ENCODE measurements around the gene LRP1B. TPM values are rescaled to one million over a fixed set of nuclear protein-coding genes. Genes with fewer than 3 reads are reported as not detected.

LRP1B gene
- total RNA-seq, 2 donors from 2014 or later = 0.91 to 1.2 TPM

DNA sequence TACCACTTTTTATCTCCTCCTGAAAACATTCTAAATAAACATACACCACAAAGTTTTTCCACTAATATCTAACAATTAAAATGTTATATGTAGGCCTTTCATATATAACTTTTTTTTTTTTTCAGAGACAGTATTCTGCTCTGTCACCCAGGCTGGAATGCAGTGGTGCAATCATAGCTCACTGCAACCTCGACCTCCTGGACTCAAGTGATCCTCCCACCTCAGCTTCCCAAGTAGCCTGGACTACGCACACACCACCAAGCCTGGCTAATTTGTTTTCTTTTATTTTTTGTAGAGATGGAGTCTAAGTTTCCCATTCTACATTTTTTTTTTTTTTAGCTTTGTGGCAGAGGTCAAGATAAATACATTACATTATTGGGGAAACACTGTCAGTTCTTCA lies 1738.0 kb downstream of the LRP1B start:
- Histone ChIP-seq H3K36me3 (no peaks in the 10 kb centered on the region), H3K4me1 (replicated peaks) (no peaks in the 10 kb centered on the region), H3K27ac (no peak overlapping the region), H3K27me3 (replicated peaks; ENCODE audit: insufficient read depth) (no peaks in the 10 kb centered on the region), H3K4me3 (no peak overlapping the region), H3K9me3 (no peaks in the 10 kb centered on the region)
- intact Hi-C loops (cut with DNase I) = no loop called here
- no peak for DNase-seq (ENCODE audit: low spot score)
- TF ChIP-seq POLR2AphosphoS5 (IDR thresholded peaks at IDR 0.05) (no peak), POLR2A (IDR thresholded peaks at IDR 0.05) (no peak)
- TF ChIP-seq, protein P1, sequence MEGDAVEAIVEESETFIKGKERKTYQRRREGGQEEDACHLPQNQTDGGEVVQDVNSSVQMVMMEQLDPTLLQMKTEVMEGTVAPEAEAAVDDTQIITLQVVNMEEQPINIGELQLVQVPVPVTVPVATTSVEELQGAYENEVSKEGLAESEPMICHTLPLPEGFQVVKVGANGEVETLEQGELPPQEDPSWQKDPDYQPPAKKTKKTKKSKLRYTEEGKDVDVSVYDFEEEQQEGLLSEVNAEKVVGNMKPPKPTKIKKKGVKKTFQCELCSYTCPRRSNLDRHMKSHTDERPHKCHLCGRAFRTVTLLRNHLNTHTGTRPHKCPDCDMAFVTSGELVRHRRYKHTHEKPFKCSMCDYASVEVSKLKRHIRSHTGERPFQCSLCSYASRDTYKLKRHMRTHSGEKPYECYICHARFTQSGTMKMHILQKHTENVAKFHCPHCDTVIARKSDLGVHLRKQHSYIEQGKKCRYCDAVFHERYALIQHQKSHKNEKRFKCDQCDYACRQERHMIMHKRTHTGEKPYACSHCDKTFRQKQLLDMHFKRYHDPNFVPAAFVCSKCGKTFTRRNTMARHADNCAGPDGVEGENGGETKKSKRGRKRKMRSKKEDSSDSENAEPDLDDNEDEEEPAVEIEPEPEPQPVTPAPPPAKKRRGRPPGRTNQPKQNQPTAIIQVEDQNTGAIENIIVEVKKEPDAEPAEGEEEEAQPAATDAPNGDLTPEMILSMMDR (IDR thresholded peaks at IDR 0.05) = no peak
- WGBS = 75% methylated on average over 2 of the region's 2 CpGs

DNA sequence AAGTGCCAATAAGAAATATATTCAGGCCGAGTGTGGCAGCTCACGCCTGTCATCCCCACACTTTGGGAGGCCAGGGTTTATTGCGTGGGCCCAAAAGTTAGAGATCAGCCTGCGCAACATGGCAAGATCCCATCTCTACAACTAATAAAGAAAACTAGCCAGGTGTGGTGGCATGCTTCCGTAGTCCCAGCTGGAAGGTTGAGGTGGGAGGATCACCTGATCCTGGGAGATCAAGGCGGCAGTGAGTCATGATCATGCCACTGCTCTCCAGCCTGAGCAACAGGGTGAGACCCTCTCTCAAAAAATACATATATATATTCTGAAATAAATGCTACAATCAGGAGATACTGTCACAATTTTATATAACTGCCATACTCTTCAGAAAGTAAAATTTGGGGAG lies 1745.9 kb downstream of the LRP1B start:
- intact Hi-C loops (cut with DNase I) = no loop called here
- TF ChIP-seq, protein P1 (IDR thresholded peaks at IDR 0.05) = no peak
- Histone ChIP-seq H3K27me3 (replicated peaks; ENCODE audit: insufficient read depth) (no peaks in the 10 kb centered on the region), H3K36me3 (no peaks in the 10 kb centered on the region), H3K4me3 (no peak overlapping the region), H3K9me3 (no peaks in the 10 kb centered on the region), H3K27ac (no peak overlapping the region), H3K4me1 (replicated peaks) (no peaks in the 10 kb centered on the region)
- WGBS = 92% methylated on average over 6 of the region's 6 CpGs
- DNase-seq (ENCODE audit: low spot score) = no peak

DNA sequence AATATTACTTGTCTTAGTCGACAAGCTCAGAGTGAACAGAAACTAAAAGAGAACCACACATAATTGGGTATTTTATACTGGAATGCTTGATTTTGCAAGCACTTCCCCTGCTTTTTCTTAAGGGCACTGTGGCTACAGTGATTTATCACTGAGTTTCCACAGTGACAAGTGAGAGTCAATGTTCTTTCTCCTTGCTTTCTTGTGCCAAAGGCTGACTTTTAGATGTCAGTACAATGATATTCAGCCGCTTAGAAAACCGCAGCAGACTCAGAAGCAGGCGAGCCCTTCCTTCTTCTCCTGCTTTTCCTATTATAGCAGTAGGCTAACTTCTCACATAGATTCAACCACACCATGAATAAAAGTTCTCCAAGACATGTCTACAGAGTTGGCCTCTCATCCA lies 1747.0 kb downstream of the LRP1B start:
- WGBS = 83% methylated on average over 4 of the region's 4 CpGs
- Histone ChIP-seq H3K27ac (no peak overlapping the region), H3K4me3 (no peak overlapping the region), H3K9me3 (no peaks in the 10 kb centered on the region), H3K36me3 (no peaks in the 10 kb centered on the region), H3K27me3 (replicated peaks; ENCODE audit: insufficient read depth) (no peaks in the 10 kb centered on the region), H3K4me1 (replicated peaks) (no peaks in the 10 kb centered on the region)
- intact Hi-C loops (cut with DNase I) = no loop called here
- TF ChIP-seq POLR2AphosphoS5 (IDR thresholded peaks at IDR 0.05) (no peak), POLR2A (IDR thresholded peaks at IDR 0.05) (no peak)
- TF ChIP-seq, protein P1 (IDR thresholded peaks at IDR 0.05) = no peak
- no peak for DNase-seq (ENCODE audit: low spot score)

DNA sequence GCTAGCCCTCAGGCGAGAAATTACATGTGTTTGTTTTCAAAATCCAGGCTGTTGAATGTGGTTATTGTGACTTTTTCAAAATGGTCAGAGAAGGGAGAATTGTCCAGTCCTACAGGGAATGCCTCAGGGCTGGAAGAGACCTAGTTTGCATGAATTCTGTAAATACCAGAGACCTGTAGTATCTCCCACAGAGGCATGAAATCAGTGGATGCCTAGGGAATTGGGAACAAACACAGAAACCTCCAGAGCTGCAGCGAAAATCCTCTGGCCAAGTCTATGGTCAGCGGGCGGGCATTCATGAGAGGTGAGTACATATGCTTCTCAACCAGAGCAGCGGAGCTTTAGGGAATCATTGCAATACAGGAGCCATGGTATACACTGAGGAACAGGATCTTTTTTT lies 1754.1 kb downstream of the LRP1B start:
- H3K9me3 ChIP-seq = no peaks in the 10 kb centered on the region
- H3K27ac ChIP-seq = no peak overlapping the region
- H3K27me3 ChIP-seq (replicated peaks; ENCODE audit: insufficient read depth) = no peaks in the 10 kb centered on the region
- no peaks in the 10 kb centered on the region for H3K4me1 ChIP-seq (replicated peaks)
- 95% methylated on average over 5 of the region's 5 CpGs for WGBS
- no peak overlapping the region for H3K4me3 ChIP-seq
- TF ChIP-seq POLR2AphosphoS5 (IDR thresholded peaks at IDR 0.05) (no peak), POLR2A (IDR thresholded peaks at IDR 0.05) (no peak)
- TF ChIP-seq, protein P1 (IDR thresholded peaks at IDR 0.05) = no peak
- intact Hi-C loops (cut with DNase I) = no loop called here
- H3K36me3 ChIP-seq = no peaks in the 10 kb centered on the region
- no peak for DNase-seq (ENCODE audit: low spot score)

DNA sequence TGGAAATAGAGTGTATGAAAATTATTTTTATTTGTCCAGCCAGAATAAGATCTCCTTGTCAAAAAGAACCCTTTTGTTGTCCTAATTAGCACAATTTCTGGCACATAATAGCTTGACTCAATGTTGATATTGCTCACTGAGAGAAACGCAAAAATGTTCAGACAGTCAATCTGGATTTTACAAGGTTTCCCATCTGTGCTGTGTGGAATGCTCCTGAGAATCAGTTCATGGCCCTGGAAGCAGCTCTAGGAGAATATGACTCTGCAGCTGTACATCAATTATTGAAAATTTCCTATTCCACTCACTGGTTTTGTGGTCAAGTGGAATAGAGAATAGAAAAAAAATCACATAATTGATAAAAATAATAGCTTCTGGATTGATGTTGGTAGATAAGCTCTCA lies 1767.7 kb downstream of the LRP1B start:
- WGBS = 66% methylated on average over 1 of the region's 1 CpG
- Histone ChIP-seq H3K4me1 (replicated peaks) (no peaks in the 10 kb centered on the region), H3K4me3 (no peak overlapping the region), H3K9me3 (no peaks in the 10 kb centered on the region), H3K36me3 (no peaks in the 10 kb centered on the region), H3K27me3 (replicated peaks; ENCODE audit: insufficient read depth) (no peaks in the 10 kb centered on the region), H3K27ac (no peak overlapping the region)
- no peak for DNase-seq (ENCODE audit: low spot score)
- TF ChIP-seq, protein P1 (IDR thresholded peaks at IDR 0.05) = no peak
- no peak for TF ChIP-seq POLR2AphosphoS5 (IDR thresholded peaks at IDR 0.05)
- no peak for TF ChIP-seq POLR2A (IDR thresholded peaks at IDR 0.05)
- intact Hi-C loops (cut with DNase I) = no loop called here
